Testis (tissue), 2 donors: ENCODE measurements around the gene SFRP2.

Experiments used
- CTCF ChIP-seq, 3 experiments: fragments of 450-650 bp in 2 of 3; fragments of 200-600 bp in 1 of 3; sonication (generic) in 1 of 3; IDR thresholded peaks; one replicate each; pipeline ENCODE4 v1.5.1; 2016 to 2019; ENCODE audit warnings: antibody characterized with exemption in 3 of 3, mild to moderate bottlenecking in 2 of 3, moderate library complexity in 1 of 3
- POLR2A ChIP-seq: fragments of 450-650 bp; IDR thresholded peaks from one replicate; pipeline ENCODE4 v1.6.1; 2017; ENCODE audit warnings: antibody characterized with exemption, mild to moderate bottlenecking, moderate library complexity

DNA sequence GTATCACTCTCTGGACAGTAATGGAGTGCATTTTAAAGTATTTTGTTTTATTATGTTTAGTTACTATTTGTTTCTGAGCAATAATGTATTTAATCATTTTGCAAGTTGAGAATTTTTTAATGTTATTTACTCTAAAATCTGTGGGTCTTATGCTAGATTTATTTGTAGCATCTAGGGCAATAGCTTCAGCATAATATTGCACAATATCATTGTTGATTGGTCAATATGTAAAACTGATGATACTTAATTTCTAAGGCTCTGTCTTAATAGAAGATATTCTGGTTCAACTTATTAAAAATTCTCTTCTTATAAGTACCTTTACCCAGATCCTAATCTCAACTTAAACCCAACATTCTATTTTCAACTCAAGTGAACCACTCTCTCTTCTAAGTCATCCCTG is 11.5 kb downstream of the SFRP2 start:
- TF ChIP-seq CTCF (IDR thresholded peaks at IDR 0.05) = no peak
- TF ChIP-seq POLR2A = no peak
